Glomerular endothelial cell (primary cell): ENCODE measurements around the gene EIF3B. TPM values are rescaled to one million over a fixed set of nuclear protein-coding genes. Genes with fewer than 3 reads are reported as not detected.

Experiments
- total RNA-seq: library from RNA; depleted of rRNA; stranded (reverse); fragments of >200 nt; gene quantifications from 2 replicates; pipeline ENCODE4 v1.2.3, GENCODE V29; 2015

EIF3B gene
- total RNA-seq, 1 donor from 2014 or later, result 181 TPM

Other genes with a start within 250 kb of the EIF3B start
- 36.6 and 59.4 TPM in 2 replicates for gene MAD1L1, start 121.9 kb upstream of the EIF3B start, total RNA-seq
- gene MRM2, start 112.6 kb upstream of the EIF3B start, total RNA-seq, result 13.1 and 20.9 TPM in 2 replicates
- gene NUDT1, start 112.6 kb upstream of the EIF3B start, total RNA-seq, result 12.3 and 17.0 TPM in 2 replicates
- gene SNX8, start 40.4 kb upstream of the EIF3B start, total RNA-seq, result 37.5 and 54.4 TPM in 2 replicates
- 22.2 and 32.6 TPM in 2 replicates for gene CHST12, start 48.8 kb downstream of the EIF3B start, total RNA-seq
- not detected in 2 replicates for gene GRIFIN, start 121.6 kb downstream of the EIF3B start, total RNA-seq
- 14.8 and 21.7 TPM in 2 replicates for gene LFNG, start 164.9 kb downstream of the EIF3B start, total RNA-seq
- gene BRAT1, start 200.7 kb downstream of the EIF3B start, total RNA-seq, result 29.2 and 42.3 TPM in 2 replicates
- gene IQCE, start 204.2 kb downstream of the EIF3B start, total RNA-seq, result 6.7 and 12.7 TPM in 2 replicates